NK-92 (cell line): Measurements from ENCODE around the gene OR12D1.

Experiments
- DNase-seq: peaks from one replicate; lab custom pipeline; 2025; ENCODE audit not compliant: unreplicated experiment; lab: John Stamatoyannopoulos, UW

OR12D1 gene

DNA sequence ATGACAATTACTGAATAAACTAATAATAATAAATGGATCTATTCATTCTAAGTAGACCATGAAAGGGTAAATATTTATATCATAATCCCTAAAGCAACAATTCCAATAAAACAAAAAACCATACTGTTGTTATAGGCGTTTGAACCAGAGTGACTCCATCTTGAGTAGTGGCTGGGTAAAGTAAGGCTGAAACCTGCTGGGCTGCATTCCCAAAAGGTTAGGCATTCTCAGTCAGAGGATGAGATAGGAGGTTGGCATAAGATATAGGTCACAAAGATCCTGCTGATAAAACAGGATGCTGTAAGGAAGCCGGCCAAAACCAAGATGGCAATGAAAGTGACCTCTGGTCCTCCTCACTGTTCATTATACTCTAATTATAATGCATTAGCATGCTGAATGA lies 50.6 kb downstream of the OR12D1 start:
- no peak for DNase-seq

DNA sequence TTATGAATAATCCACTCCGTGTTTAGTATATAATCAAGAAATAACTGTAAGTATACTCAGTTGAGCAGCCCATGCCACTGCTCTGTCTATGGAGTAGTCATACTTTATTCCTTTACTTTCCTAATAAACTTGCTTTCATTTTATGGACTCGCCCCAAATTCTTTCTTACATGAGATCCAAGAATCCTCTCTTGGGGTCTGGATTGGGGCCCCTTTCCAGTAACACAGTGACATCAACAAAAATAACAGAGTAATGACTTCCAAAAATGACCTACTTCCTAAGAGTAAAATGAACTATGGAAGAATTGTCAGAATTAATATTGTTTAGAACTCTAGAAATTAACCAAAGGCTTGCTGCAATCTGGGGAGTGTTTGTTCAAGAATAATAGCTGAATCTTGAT lies 51.1 kb downstream of the OR12D1 start:
- DNase-seq = no peak

DNA sequence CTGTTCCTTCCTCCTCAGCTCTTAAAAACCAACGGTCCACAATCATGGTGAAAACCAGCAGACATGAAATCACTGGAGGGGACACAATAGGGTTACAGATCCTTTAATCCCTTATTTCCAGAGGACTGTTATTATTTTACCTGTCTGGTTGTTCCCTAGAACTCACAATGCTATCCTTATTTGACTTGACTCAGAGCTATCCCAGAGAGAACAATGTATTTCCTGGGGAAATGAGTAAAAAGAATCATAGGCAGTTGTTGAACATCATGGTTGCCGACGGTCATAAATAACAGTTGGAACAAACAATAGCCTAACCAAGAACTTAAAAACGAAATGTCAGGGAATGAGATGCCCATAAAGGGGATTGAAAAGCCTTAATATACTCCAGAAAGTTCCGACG lies 51.5 kb downstream of the OR12D1 start:
- no peak for DNase-seq
